ENCODE data around the gene NOXO1. TPM values are rescaled to one million over a fixed set of nuclear protein-coding genes. Genes with fewer than 3 reads are reported as not detected.

Gene NOXO1, protein sequence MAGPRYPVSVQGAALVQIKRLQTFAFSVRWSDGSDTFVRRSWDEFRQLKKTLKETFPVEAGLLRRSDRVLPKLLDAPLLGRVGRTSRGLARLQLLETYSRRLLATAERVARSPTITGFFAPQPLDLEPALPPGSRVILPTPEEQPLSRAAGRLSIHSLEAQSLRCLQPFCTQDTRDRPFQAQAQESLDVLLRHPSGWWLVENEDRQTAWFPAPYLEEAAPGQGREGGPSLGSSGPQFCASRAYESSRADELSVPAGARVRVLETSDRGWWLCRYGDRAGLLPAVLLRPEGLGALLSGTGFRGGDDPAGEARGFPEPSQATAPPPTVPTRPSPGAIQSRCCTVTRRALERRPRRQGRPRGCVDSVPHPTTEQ
- total RNA-seq: 1.6 and 2.1 TPM in 2 replicates

DNA sequence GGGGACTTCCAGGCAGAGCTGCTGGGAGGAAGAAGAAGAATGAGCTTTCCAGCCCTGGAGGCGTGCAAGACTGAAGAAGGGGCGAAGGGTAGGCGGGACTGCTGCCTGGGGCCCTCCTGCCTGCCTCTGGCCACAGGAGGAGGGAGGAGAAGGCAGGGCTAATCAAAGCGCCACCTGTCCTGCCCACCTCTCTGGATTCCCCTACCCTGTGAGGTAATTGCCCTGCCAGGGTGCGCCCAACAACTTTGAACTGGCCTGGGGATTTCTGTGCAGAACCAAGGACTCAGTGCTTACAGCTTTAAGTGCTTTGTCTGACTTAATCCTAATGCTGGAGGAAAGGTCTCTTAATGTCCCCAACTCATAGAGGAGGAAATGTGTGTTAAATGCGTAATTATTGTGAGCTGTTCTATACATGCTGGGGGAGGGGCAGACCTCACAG is at the start of gene NOXO1:
NOXO1 (minus strand) TSS at position 72 of the 439 bp plus-strand sequence. CDS start 290 bp downstream, outside the sequence.

DNA sequence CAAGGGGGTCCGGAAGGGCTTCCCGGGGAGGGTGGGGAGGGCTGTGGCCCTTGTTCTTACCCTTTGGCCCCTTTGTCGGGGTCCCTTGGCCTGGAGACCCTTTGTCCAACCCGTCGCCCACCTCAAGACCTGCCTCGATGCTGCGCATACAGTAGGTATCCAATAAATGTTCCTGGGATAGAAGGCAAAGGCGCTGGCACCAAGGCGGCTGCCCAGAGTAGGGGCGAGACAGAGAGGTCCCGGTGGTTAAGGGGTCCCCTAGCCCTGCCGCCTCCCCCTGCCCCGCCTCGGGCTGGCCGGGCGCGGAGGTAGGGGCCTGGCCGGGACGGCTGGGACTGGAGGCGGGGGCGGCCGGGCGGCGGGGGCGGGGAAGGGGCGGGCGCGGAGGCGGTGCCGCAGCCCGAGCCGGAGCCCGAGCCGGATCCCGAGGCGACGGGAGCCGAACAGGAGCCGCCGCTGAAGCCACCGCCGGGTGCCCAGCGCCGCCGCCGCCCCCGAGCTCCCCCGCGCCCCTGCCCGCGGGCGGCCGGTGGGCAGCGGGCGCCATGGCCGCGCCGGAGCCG is 45.3 kb upstream of the NOXO1 start, which contains the start of gene NHERF2:
NHERF2 (plus strand) TSS at position 442 of the 563 bp plus-strand sequence; CDS start at position 546, 104 bp downstream.

DNA sequence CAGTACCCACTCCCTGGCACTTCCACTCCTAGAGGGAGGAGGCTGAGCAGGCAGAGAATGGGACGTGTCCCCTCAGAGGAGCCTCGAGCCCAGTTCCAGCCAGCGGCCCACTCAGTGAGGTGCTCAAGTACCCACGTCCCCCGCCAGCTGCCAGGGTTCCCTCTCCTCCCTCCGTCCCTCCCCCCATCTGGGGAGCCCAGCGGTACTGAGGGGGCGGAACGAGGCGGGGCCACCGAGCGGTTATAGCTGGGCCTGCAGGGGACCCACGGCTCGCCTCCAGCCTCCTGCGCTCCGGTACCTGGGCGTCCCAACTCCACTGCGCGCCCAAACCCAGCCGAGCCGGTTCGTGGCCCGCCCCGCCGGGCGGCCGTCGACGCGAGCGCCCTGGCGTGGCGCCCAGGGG is 38.2 kb upstream of the NOXO1 start, which contains the start of gene NPW:
NPW (plus strand) TSS at position 268 of the 403 bp plus-strand sequence.

DNA sequence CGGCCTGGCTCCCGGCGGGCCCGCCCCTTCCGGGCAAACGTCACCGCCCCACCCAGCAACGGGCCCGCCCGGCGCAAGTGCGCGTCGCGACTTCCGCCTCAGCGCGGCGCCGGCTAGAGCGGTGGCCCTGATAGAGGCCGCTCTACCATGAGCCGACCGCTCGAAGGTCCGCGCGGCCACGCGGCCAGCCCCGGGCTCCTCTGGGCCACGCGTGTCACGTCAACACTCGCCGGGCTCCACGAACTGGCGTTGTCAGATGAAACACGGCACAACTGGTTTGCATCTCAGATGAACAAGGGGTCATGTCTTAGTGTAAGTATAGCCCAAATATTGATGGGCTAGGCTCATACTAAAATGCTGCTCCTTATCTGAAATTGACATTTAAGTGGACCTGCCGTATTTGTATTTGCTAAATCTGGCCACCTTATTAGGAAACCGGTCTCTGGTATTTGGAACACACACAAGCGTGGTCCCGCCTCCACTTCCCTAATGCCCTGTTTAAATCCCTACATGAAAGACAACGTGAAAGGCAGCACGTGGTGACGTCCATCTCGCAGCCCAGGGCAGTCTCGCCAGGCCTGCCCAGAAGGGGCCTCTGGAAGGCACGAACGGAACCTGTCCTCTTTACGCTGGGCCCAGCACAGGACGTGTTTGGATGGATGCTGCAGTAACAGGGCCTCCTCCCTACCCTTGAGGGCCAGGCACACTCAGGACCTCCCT is 28.7 kb upstream of the NOXO1 start, which contains the start of gene ZNF598:
ZNF598 (minus strand) TSS at position 31 of the 720 bp plus-strand sequence.

DNA sequence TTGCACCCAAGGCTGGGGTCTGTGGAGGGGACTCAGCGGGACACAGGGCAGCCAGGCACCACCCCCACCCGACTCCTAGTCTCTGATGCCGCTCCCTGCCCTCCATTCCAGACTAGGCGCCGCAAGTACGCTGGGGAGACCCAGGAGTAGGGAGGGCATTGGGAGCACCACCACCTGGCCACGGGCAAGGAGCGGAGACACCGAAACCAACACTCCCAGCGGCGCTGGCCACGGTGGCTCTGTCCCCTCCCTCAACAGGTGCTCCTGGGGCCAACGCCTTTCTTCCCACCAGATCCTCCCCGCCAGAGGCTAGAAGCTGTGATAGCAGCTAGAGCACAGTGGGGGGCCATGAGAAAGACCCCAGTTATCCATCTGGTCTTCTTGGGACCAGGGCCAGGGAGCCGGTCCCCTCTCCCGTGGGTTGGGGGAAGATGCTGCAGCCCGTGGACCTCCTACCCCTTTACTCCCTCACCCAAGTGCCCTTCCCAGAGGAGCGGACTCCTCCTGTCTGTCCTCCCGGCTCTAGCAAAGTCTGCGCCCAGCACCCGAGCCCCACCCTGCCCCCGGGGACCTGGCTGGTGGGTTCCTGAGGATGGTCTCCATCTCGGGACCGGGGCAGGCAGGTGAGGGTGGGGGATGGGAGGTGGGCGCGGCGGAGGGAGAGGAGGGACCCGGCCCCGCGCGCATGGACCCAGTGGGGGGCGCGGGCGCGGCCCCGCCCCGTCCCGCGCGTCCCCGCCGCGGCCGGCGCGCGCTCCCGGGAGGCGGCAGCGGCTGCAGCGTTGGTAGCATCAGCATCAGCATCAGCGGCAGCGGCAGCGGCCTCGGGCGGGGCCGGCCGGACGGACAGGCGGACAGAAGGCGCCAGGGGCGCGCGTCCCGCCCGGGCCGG is 8.2 kb upstream of the NOXO1 start, which contains the start of gene SYNGR3:
SYNGR3 (plus strand) TSS at position 762 of the 892 bp plus-strand sequence. CDS start 133 bp downstream, outside the sequence.

DNA sequence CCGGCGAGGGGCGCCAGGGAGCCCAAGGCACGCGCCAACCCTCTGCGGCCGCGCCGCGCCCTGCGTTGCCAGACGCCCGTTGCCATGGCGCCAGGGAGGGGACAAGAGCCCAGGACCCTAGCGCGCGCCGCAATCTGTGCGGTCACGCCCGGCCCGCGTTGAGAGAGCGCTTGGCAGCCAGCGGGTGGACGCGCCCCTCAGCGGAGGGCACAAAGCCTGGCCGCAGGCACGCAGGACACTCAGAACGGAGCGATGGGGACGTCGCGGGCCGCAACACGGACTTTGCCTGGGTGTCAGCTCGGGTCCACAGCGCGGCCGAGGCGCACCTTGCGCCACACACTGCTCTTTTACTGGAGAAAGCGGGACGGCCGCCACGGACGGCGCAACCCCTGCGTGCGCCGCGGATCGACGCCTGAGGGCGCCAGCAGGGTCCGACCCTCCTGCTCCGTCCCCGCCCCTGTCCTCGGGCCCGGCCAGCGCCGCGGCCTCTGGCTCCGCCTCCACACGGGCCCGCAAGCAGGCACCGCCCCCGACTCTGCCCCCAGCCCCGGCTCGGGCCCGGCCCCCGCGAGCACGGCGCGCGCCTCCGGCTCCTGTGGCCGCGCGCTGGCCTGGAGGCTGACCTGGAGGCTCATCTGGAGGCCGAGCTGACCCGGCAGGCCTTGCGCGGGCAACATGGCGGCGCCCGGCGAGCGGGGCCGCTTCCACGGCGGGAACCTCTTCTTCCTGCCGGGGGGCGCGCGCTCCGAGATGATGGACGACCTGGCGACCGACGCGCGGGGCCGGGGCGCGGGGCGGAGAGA is 2.5 kb upstream of the NOXO1 start, which contains the start of gene GFER:
GFER (plus strand) TSS at position 650 of the 803 bp plus-strand sequence; CDS start at position 676, 26 bp downstream.

DNA sequence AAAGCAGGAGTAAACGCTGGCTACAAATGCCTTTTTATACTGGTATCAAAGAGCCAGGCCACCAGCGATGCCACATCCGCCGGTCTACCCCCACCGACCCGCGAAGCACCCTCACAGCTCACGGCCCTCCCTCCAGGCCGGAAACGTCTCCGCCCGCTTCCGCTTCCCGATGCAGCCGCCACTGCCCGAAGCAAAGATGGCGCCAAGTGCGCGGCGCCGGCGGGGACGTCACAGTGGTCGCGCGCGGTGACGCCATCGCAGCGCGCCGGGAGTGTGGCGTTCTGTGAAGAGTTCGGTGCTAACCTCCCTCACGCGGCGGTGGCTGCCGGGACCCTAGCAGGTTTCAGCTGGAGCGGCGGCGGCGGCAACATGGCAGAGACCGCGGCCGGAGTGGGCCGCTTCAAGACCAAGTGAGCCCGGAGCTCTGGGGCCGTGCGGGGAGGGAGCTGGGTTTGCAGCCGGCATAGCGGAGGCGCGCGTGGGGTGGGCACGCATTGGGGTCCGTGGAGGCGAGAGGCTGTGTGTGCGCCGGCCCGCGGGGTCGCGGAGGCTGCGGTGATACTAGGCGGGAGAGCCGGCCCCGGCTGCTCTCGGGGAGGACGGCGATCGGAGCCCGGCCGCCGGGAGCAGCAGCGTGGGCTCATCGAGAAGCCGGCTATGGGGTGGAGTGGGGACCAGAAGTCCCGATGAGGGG is 9.3 kb downstream of the NOXO1 start, which contains the start of gene TBL3:
TBL3 (plus strand) TSS at position 258 of the 694 bp plus-strand sequence; CDS start at position 370, 112 bp downstream.

DNA sequence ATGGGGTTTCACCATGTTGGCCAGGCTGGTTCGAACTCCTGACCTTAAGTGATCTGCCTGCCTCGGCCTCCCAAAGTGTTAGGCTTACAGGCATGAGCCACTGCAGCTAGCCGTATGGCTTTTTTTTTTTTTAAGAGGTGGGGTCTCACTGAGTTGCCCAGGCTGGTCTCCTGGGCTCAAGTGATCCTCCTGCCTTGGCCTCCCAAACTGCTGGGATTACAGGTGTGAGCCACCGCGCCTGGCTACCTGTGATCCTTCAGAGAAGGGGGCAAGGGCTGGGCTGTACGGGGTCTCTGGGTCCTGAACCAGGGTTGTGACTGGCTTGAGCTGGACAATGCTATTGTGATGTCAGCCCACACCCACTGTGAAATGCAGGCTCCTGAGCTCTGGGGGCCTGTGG is 14.8 kb downstream of the NOXO1 start, which contains the start of gene RNF151:
RNF151 (plus strand) TSS at position 397 of the 400 bp plus-strand sequence. CDS start 26 bp downstream, outside the sequence.

DNA sequence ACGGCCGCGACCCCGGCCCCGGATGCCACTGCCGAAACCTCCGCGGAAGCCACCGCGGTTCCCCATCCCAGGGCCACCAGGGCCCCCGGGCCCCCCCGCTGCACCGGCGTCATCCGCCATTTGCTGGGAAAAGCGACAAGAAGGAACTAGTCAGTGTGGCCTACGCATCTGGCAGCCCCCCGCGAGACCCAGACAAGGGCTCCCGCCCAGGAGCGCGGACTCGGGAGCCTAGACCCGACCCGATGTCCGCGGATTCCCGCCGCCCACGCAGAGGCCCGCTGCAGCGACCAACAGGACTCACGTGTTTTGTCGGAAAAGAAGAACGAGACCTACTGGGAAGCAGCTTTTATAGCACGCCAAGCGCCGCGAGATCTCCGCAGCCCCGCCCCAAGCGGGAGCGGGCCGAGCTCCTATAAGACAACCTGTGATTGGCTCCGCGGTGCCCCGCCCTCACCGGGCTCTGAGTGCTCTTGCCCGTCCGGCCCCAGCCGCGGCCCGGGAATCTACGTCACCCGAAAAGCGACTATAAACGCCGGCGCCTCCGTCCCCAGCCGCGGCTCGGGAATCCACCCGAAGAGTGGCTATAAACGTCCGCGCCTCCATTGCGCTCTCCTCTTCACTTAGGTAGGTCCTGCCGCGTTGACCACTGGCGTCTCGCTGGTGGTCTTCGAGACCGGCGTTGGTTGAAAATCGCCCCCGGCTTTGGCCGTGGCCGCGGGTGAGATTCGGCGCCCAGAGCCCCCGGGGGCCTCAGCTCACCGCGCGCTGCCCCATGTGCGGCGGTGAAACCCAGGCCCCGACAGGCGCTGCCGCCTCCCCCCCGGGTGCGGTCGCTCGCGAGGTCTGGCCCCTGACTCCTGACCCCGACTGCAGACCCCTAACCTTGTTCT is 16.5 kb downstream of the NOXO1 start, which contains the start of gene RPS2:
RPS2 (minus strand) TSS at position 321 of the 890 bp plus-strand sequence; CDS start at position 120, 201 bp downstream.

DNA sequence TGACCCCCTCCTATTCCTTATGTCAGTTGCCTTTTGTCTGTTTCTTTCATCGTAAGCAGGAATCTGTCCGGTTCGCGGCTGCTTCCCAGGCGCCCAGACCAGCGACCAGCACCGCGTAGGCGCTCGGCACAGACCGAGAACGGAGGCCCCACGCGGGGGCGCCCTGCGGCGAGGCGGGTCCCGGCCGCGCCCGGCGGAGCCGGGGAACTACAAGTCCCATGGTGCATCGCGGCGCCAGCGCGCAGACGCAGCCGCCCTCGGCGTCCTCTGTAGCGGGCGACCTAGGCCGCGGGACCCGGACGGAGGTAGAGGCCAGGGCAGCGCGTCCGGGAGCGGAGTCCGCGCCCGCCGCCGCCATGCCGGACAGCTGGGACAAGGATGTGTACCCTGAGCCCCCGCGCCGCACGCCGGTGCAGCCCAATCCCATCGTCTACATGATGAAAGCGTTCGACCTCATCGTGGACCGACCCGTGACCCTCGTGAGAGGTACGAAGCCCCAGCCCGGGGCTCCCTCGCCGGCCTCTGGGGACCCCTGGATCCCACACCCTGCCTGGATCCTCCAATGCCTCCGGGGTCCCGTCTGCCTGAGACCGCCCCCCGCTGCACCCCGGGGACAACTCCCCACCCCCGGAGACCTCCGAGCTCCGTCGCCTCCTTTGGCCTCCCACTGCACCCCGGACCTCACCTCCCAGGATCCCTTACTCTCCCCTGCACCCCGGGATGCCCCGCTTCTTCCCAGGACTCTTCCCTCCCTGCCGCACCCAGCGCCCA is 21.8 kb downstream of the NOXO1 start, which contains the start of gene NDUFB10:
NDUFB10 (plus strand) TSS at position 270 of the 771 bp plus-strand sequence; CDS start at position 357, 87 bp downstream.

DNA sequence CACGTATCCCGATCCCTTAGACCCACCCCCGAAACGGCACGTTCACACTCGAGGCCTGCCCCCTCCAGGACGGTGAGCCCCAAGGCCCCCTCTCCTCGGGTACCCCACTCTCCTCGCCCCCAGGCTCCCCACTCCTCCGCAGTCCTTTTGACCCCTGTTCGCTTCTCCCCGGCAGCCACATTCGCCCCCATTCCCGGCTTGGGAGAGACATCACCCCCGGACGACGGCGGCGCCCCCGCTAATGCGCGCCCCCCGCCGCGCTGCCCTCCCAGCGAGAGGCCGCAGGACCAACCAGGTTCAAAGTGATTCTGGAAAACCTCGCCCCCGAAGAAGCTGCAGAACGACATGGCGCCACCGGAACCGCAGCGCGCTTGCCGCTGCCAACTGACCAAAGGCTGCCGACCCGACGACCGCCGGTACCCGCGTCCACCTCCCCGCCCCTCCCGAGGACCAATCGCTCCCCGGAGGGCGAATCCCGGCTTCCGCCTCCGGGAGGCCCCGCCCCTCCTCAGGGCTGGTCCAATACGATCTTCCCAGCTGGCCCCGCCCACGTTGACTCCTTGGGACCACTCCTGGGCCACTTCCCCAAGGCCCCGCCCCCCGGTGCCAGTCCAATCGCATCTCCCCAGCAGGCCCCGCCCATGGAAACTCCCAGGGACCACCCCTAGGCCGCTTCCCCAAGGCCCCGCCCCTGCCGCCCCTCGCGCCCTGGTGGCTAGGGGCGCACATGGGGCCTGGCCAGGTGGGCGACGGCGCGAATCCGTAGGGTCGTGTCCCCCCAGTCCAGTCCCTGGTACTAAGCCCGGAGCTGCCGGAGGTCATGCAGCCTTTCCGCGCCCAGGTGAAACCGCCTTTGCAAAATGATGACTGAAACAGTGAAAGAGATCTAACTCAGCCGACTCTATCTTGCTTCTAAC is 38.2 kb downstream of the NOXO1 start, which contains the start of gene MSRB1:
MSRB1 (minus strand) TSS at position 390 of the 917 bp plus-strand sequence; CDS start at position 347, 43 bp downstream.

Small RNA genes within 50 kb of the gene (small RNA-seq; reads per million reads assigned to genes)
- gene AC005363.2 (0.37 reads per million, percentile 15 among the genes with 10 or more reads in this experiment), gene RN7SL219P (not detected), gene SNORA10 (not detected), gene SNORA64 (not detected)

Other genes with a start within 250 kb of the NOXO1 start
- gene NME3, start 209.9 kb downstream of the NOXO1 start, total RNA-seq: 36.2 and 52.6 TPM in 2 replicates
- gene EME2, start 208.7 kb downstream of the NOXO1 start, total RNA-seq: 13.8 and 14.1 TPM in 2 replicates
- 47.1 and 64.6 TPM in 2 replicates for gene MRPS34, start 208.3 kb downstream of the NOXO1 start, total RNA-seq
- gene SPSB3, start 198.9 kb downstream of the NOXO1 start, total RNA-seq: 61.6 and 63.6 TPM in 2 replicates
- gene NUBP2, start 198.5 kb downstream of the NOXO1 start, total RNA-seq: 56.5 and 92.0 TPM in 2 replicates
- not detected in 2 replicates for gene IGFALS, start 187.8 kb downstream of the NOXO1 start, total RNA-seq
- 5.9 and 24.5 TPM in 2 replicates for gene HAGH, start 154.6 kb downstream of the NOXO1 start, total RNA-seq
- 27.9 and 56.2 TPM in 2 replicates for gene FAHD1, start 154.3 kb downstream of the NOXO1 start, total RNA-seq
- not detected in 2 replicates for gene MEIOB, start 109.3 kb downstream of the NOXO1 start, total RNA-seq
- gene HS3ST6, start 63.1 kb downstream of the NOXO1 start, total RNA-seq: not detected in 2 replicates
- gene MSRB1, start 38.3 kb downstream of the NOXO1 start, total RNA-seq: 16.9 and 20.2 TPM in 2 replicates
- not detected in 2 replicates for gene RPL3L, start 26.8 kb downstream of the NOXO1 start, total RNA-seq
- gene NDUFB10, start 21.9 kb downstream of the NOXO1 start, total RNA-seq: 113 and 135 TPM in 2 replicates
- 1,769 and 2,866 TPM in 2 replicates for gene RPS2, start 16.6 kb downstream of the NOXO1 start, total RNA-seq
- gene RNF151, start 14.6 kb downstream of the NOXO1 start, total RNA-seq: not detected in 2 replicates
- 27.1 and 50.1 TPM in 2 replicates for gene TBL3, start 9.4 kb downstream of the NOXO1 start, total RNA-seq
- 13.0 and 14.9 TPM in 2 replicates for gene GFER, start 2.7 kb upstream of the NOXO1 start, total RNA-seq
- gene SYNGR3, start 8.5 kb upstream of the NOXO1 start, total RNA-seq: 3.5 and 4.4 TPM in 2 replicates
- 20.4 and 23.4 TPM in 2 replicates for gene ZNF598, start 28.4 kb upstream of the NOXO1 start, total RNA-seq
- gene NPW, start 38.3 kb upstream of the NOXO1 start, total RNA-seq: 0.33 and 0.39 TPM in 2 replicates
- 8.2 and 22.6 TPM in 2 replicates for gene NHERF2, start 45.4 kb upstream of the NOXO1 start, total RNA-seq
- gene NTHL1, start 66.4 kb upstream of the NOXO1 start, total RNA-seq: 7.9 and 22.7 TPM in 2 replicates
- gene TSC2, start 66.5 kb upstream of the NOXO1 start, total RNA-seq: 82.8 and 95.0 TPM in 2 replicates
- gene PKD1, start 154.4 kb upstream of the NOXO1 start, total RNA-seq: 62.6 and 99.7 TPM in 2 replicates
- 0.33 and 0.39 TPM in 2 replicates for gene RAB26, start 167.2 kb upstream of the NOXO1 start, total RNA-seq
- gene TRAF7, start 174.3 kb upstream of the NOXO1 start, total RNA-seq: 45.5 and 88.8 TPM in 2 replicates
- gene CASKIN1, start 215.1 kb upstream of the NOXO1 start, total RNA-seq: under 0.01 TPM in 1 of 2 replicates, not detected in the other
- 24.3 and 82.3 TPM in 2 replicates for gene MLST8, start 224.0 kb upstream of the NOXO1 start, total RNA-seq
- gene BRICD5, start 229.4 kb upstream of the NOXO1 start, total RNA-seq: 1.2 and 22.8 TPM in 2 replicates
- 13.3 and 23.1 TPM in 2 replicates for gene PGP, start 233.4 kb upstream of the NOXO1 start, total RNA-seq
- 26.1 and 31.8 TPM in 2 replicates for gene E4F1, start 242.1 kb upstream of the NOXO1 start, total RNA-seq

Measured in placental epithelial cell (primary cell).